SK-N-SH treated with all-trans-retinoic acid at 6 μM for 48 hours (cell line): ENCODE data around the gene IMP4.

Experiments
- ATAC-seq: fragments of 200-7000 bp; cut with Tn5 transposase; 3 replicates; pipeline ENCODE4 v1.9.1; 2020; ENCODE audit warnings: mild to moderate bottlenecking, moderate library complexity
- ARNTL ChIP-seq: fragments of 450-650 bp; formaldehyde crosslinking; IDR thresholded peaks from 2 replicates; pipeline ENCODE4 v1.5.0; 2020; ENCODE audit warnings: low read depth, mild to moderate bottlenecking, moderate library complexity, borderline replicate concordance
- BACH2 ChIP-seq: fragments of 250-450 bp; sonication (Bioruptor Pico); IDR thresholded peaks from 2 replicates; pipeline ENCODE4 v1.9.0; 2021; ENCODE audit warnings: mild to moderate bottlenecking, borderline replicate concordance
- CREB5 ChIP-seq: fragments of 250-450 bp; sonication (Bioruptor Pico); IDR thresholded peaks from 2 replicates; pipeline ENCODE4 v1.5.1; 2020; ENCODE audit warnings: low read depth, mild to moderate bottlenecking, moderate library complexity
- CSDC2 ChIP-seq: fragments of 250-450 bp; sonication (Bioruptor Pico); IDR thresholded peaks from 2 replicates; pipeline ENCODE4 v1.5.0; 2020; ENCODE audit warnings: mild to moderate bottlenecking, moderate library complexity
- CSRNP3 ChIP-seq: fragments of 250-450 bp; sonication (Bioruptor Pico); IDR thresholded peaks from 2 replicates; pipeline ENCODE4 v1.5.1; 2021; ENCODE audit warnings: mild to moderate bottlenecking, moderate library complexity
- GLIS3 ChIP-seq: fragments of 250-450 bp; sonication (Bioruptor Pico); IDR thresholded peaks from 2 replicates; pipeline ENCODE4 v1.5.0; 2020; ENCODE audit warnings: mild to moderate bottlenecking, moderate library complexity
- ISL1 ChIP-seq: fragments of 250-450 bp; sonication (Bioruptor Pico); IDR thresholded peaks from 2 replicates; pipeline ENCODE4 v2.1.2; 2022; ENCODE audit warnings: mild to moderate bottlenecking, moderate library complexity
- OSR1 ChIP-seq: fragments of 250-450 bp; sonication (Bioruptor Pico); IDR thresholded peaks from 2 replicates; pipeline ENCODE4 v1.8.0; 2022; ENCODE audit warnings: moderate library complexity, mild to moderate bottlenecking, inconsistent platforms
- PATZ1 ChIP-seq: fragments of 250-450 bp; sonication (Bioruptor Pico); IDR thresholded peaks from 2 replicates; pipeline ENCODE4 v1.8.0; 2020; ENCODE audit warnings: mild to moderate bottlenecking, moderate library complexity, borderline replicate concordance
- POU6F1 ChIP-seq: fragments of 250-450 bp; sonication (Bioruptor Pico); IDR thresholded peaks from 2 replicates; pipeline ENCODE4 v1.8.0; 2021; ENCODE audit warnings: low read depth, mild to moderate bottlenecking, moderate library complexity, borderline replicate concordance
- RARB ChIP-seq: fragments of 250-450 bp; sonication (Bioruptor Pico); IDR thresholded peaks from 2 replicates; pipeline ENCODE4 v1.8.0; 2021; ENCODE audit warnings: mild to moderate bottlenecking, moderate library complexity
- SNAI2 ChIP-seq: fragments of 250-450 bp; sonication (Bioruptor Pico); IDR thresholded peaks from 2 replicates; pipeline ENCODE4 v1.5.0; 2020; ENCODE audit warnings: mild to moderate bottlenecking, moderate library complexity
- TCF4 ChIP-seq: fragments of 250-450 bp; sonication (Bioruptor Pico); IDR thresholded peaks from 2 replicates; pipeline ENCODE4 v1.8.0; 2021; ENCODE audit warnings: mild to moderate bottlenecking, moderate library complexity, borderline replicate concordance
- TOX ChIP-seq: fragments of 250-450 bp; sonication (Bioruptor Pico); IDR thresholded peaks from 2 replicates; pipeline ENCODE4 v1.8.0; 2021; ENCODE audit warnings: mild to moderate bottlenecking, moderate library complexity, borderline replicate concordance
- TSHZ2 ChIP-seq: fragments of 250-450 bp; sonication (Bioruptor Pico); IDR thresholded peaks from 2 replicates; pipeline ENCODE4 v1.5.0; 2020; ENCODE audit warnings: mild to moderate bottlenecking, moderate library complexity
- ZC3H10 ChIP-seq: fragments of 250-450 bp; sonication (Bioruptor Pico); IDR thresholded peaks from 2 replicates; pipeline ENCODE4 v1.5.1; 2021; ENCODE audit warnings: mild to moderate bottlenecking, moderate library complexity
- ZFP3 ChIP-seq: fragments of 250-450 bp; sonication (Bioruptor Pico); IDR thresholded peaks from 2 replicates; pipeline ENCODE4 v1.5.0; 2020; ENCODE audit warnings: mild to moderate bottlenecking, moderate library complexity
- ZFP30 ChIP-seq: fragments of 450-650 bp; formaldehyde crosslinking; IDR thresholded peaks from 2 replicates; pipeline ENCODE4 v1.5.0; 2022; ENCODE audit warnings: mild to moderate bottlenecking, moderate library complexity
- ZNF565 ChIP-seq: fragments of 450-650 bp; formaldehyde crosslinking; conservative IDR thresholded peaks from 2 replicates; pipeline ENCODE4 v1.5.0; 2020; ENCODE audit warnings: low read depth, mild to moderate bottlenecking, moderate library complexity
- ZNF70 ChIP-seq: fragments of 450-650 bp; formaldehyde crosslinking; IDR thresholded peaks from 2 replicates; pipeline ENCODE4 v1.5.0; 2020; ENCODE audit warnings: mild to moderate bottlenecking, moderate library complexity
- ZNF8 ChIP-seq: fragments of 450-650 bp; formaldehyde crosslinking; IDR thresholded peaks from 2 replicates; pipeline ENCODE4 v1.5.0; 2020; ENCODE audit warnings: mild to moderate bottlenecking, moderate library complexity

Gene IMP4

GRCh38 chr2:130378206-130378897 is 35.7 kb downstream of the IMP4 start:
- TF ChIP-seq POU6F1 (CRISPR knock-in tag) = no peak

GRCh38 chr2:130378898-130379214 is 36.2 kb downstream of the IMP4 start:
- ATAC-seq = no peak
- TF ChIP-seq CREB5 (CRISPR knock-in tag) = no peak
- TF ChIP-seq RARB (CRISPR knock-in tag) = no peak
- TF ChIP-seq ZFP30 = no peak
- no peak for TF ChIP-seq ARNTL (CRISPR knock-in tag)
- TF ChIP-seq CSDC2 = no peak
- TF ChIP-seq ZNF565 = no peak
- TF ChIP-seq ISL1 (CRISPR knock-in tag) = no peak
- no peak for TF ChIP-seq GLIS3 (CRISPR knock-in tag)
- TF ChIP-seq OSR1 (CRISPR knock-in tag) = no peak
- no peak for TF ChIP-seq ZC3H10 (CRISPR knock-in tag)
- TF ChIP-seq TOX (CRISPR knock-in tag) = no peak
- no peak for TF ChIP-seq TCF4 (CRISPR knock-in tag)
- TF ChIP-seq POU6F1 (CRISPR knock-in tag) = no peak
- TF ChIP-seq ZNF8 (CRISPR knock-in tag) = no peak
- TF ChIP-seq SNAI2 (CRISPR knock-in tag) = no peak
- no peak for TF ChIP-seq CSRNP3 (CRISPR knock-in tag)
- no peak for TF ChIP-seq ZNF70
- no peak for TF ChIP-seq PATZ1 (CRISPR knock-in tag)
- no peak for TF ChIP-seq BACH2 (CRISPR knock-in tag)
- TF ChIP-seq ZFP3 = no peak

More at GRCh38 chr2:130378206-130378897, 35.7 kb downstream of the IMP4 start:
- ATAC-seq = no peak

GRCh38 chr2:130380096-130380934 is 37.6 kb downstream of the IMP4 start:
- TF ChIP-seq ZFP3 (no peak), ZC3H10 (CRISPR knock-in tag) (no peak), CSDC2 (no peak), TOX (CRISPR knock-in tag) (no peak), TSHZ2 (CRISPR knock-in tag) (no peak), ZNF8 (CRISPR knock-in tag) (no peak), CREB5 (CRISPR knock-in tag) (no peak), BACH2 (CRISPR knock-in tag) (no peak), POU6F1 (CRISPR knock-in tag) (no peak), ZFP30 (no peak)
- ATAC-seq = no peak
